Measurements from ENCODE around the gene WIZ.

GRCh38 chr19:15428956-15429824, 20.6 kb downstream of the WIZ start:
- TF ChIP-seq CTCF (IDR thresholded peaks at IDR 0.05) (no peak), POLR2AphosphoS5 (IDR thresholded peaks at IDR 0.05) (no peak), EP300 (IDR thresholded peaks at IDR 0.05) (no peak)

Data from esophagus muscularis mucosa (tissue), 4 donors.